ENCODE results near the gene PRRG2. TPM values are rescaled to one million over a fixed set of nuclear protein-coding genes. Genes with fewer than 3 reads are reported as not detected.

Gene PRRG2
- total RNA-seq, 1 experiment from 2014 or later = 3.3 TPM

GRCh38 chr19:49556412-49557398 is 24.4 kb upstream of the PRRG2 start:
- Histone ChIP-seq H4K20me1 (ENCODE audit: control insufficient read depth, insufficient read depth, insufficient read length) (no peaks in the 10 kb centered on the region), H3K4me1 (ENCODE audit: insufficient read depth, low read length) (peaks cover 2% of the 10 kb centered on the region; the same call in 1 of the 2 replicates), H3K18ac (ENCODE audit: insufficient read length, low read depth, low read length) (peak overlapping the region; percentile 85), H4K8ac (replicated peaks; ENCODE audit: insufficient read length, low read depth, low read length) (no peak overlapping the region), H3T11ph (ENCODE audit: low read length) (no peak overlapping the region), H3K23me2 (ENCODE audit: insufficient read length, low read depth, low read length, poor library complexity, severe bottlenecking) (peaks cover 9% of the 10 kb centered on the region), H2BK20ac (ENCODE audit: low read depth, low read length, poor library complexity, severe bottlenecking) (no peak overlapping the region), H3K4ac (ENCODE audit: low read depth, low read length) (no peak overlapping the region), H4K5ac (ENCODE audit: insufficient read length, low read depth, low read length) (no peak overlapping the region), H3K27ac (ENCODE audit: insufficient read length, low read depth, low read length) (no peak overlapping the region), H3K79me1 (ENCODE audit: insufficient read depth, low read depth, low read length, poor library complexity, severe bottlenecking) (no peaks in the 10 kb centered on the region), H2BK120ac (ENCODE audit: low read depth, low read length, poor library complexity, severe bottlenecking) (no peak overlapping the region), H3K56ac (ENCODE audit: insufficient read length, low read depth, low read length) (no peak overlapping the region), H2BK12ac (ENCODE audit: insufficient read length, low read depth, low read length) (no peak overlapping the region), H3K23ac (ENCODE audit: insufficient read length, low read depth, low read length) (no peak overlapping the region), H2AK5ac (ENCODE audit: insufficient read length, low read length) (no peak overlapping the region), H3K4me2 (ENCODE audit: insufficient read depth, insufficient read length, low read length) (peak overlapping the region; percentile 64), H3K9me3 (ENCODE audit: control insufficient read depth, low read depth, low read length) (no peaks in the 10 kb centered on the region), H2BK5ac (ENCODE audit: insufficient read length, low read length) (no peak overlapping the region), H2AFZ (ENCODE audit: low read length) (no peak overlapping the region), H2BK15ac (ENCODE audit: low read depth, low read length) (no peak overlapping the region), H3K27me3 (ENCODE audit: insufficient read depth, low read length) (no peaks in the 10 kb centered on the region), H3K79me2 (ENCODE audit: insufficient read depth, low read length) (no peaks in the 10 kb centered on the region), H3K9ac (ENCODE audit: extremely low read depth, insufficient read length, low read length) (no peak overlapping the region), H4K91ac (ENCODE audit: insufficient read length, low read depth, low read length) (no peak overlapping the region), H3K14ac (ENCODE audit: insufficient read depth, low read length) (peak overlapping the region; percentile 90)
- Mint-ChIP-seq H3K4me3 (peak overlapping the region; percentile 47 to 77), H3K9me3 (no peaks in the 10 kb centered on the region), H3K27me3 (ENCODE audit: low read depth) (no peaks in the 10 kb centered on the region), H3K27ac (peak overlapping the region in 2 of 3 experiments; percentile 79 to 87; a peak in 3 of 7 replicates), H3K4me1 (peaks cover 9 to 26% of the 10 kb centered on the region in 2 experiments), H3K36me3 (ENCODE audit: insufficient read depth in 1 of 3, low read depth in 3 of 3) (peaks cover 32 to 38% (median 37%) of the 10 kb centered on the region in 3 experiments)
- TF ChIP-seq CTCF (conservative IDR thresholded peaks at IDR 0.05) = no peak
- no CpG with 5 or more reads among the region's 66 CpGs for WGBS (ENCODE audit: extremely low coverage, insufficient read length, low lambda C conversion rate)
- peak; percentile 92 for DNase-seq

Data from H9 (cell line).